GM11168 (cell line): ENCODE measurements around the gene FOXK1.

Experiments
- in situ Hi-C: fragments of 300-500 bp; cut with MboI; formaldehyde crosslinking; loops from one replicate; pipeline ENCODE4 v1.12.0; 2022; ENCODE audit warnings: low sequenced_read_pairs; ENCODE audit not compliant: unreplicated experiment

FOXK1 gene

GRCh38 chr7:4715410-4715776 is 33.3 kb downstream of the FOXK1 start:
- in situ Hi-C loops, result no loop called here

DNA sequence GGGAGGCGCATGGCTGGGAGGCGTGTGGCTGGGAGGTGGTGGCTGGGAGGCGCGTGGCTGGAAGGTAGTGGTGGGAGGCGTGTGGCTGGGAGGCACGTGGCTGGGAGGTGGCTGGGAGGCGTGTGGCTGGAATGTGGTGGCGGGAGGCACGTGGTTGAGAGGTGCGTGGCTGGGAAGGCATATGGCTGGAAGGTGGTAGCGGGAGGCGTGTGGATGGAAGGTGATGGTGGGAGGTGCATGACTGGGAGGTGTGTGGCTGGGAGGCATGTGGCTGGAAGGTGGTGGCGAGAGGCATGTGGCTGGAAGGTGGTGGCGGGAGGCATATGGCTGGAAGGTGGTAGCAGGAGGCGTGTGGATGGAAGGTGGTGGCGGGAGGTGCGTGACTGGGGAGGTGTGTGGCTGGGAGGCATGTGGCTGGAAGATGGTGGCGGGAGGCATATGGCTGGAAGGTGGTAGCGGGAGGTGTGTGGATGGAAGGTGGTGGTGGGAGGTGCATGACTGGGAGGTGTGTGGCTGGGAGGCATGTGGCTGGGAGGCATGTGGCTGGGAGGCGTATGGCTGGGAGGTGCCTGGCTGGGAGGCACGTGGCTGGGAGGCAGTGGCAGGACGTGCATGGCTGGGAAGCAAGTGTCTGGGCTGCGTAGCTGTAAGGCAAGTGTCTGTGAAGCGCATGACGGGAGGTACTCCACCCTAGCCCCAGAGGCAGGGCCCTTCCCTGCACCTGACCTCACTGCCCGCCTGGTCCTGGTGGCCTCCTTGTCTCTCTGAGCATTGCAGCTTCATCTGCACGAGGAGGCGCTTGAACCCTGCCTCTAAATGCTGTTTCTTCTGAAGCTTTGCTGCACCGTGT is 35.1 kb downstream of the FOXK1 start:
- in situ Hi-C loops, result no loop called here

DNA sequence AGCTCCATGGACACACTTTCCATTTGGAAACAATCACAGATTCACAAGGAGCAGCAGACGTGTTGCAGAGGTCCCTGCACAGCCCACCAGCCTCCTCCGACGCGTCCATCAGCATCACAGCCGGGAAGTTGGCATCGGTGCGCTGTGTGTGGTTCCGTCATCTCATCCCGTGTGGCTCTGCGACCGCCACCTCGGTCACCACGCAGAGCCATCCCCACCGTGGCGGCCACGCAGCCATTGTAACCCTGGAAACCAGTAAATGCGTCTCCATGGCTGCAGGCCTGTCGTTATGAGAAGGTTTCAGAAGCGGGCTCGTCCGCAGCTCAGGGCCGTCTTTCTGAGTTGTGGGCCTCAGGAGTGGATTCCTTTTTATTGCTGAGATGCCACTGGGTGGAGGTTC is 36.0 kb downstream of the FOXK1 start:
- in situ Hi-C loops, result no loop called here

DNA sequence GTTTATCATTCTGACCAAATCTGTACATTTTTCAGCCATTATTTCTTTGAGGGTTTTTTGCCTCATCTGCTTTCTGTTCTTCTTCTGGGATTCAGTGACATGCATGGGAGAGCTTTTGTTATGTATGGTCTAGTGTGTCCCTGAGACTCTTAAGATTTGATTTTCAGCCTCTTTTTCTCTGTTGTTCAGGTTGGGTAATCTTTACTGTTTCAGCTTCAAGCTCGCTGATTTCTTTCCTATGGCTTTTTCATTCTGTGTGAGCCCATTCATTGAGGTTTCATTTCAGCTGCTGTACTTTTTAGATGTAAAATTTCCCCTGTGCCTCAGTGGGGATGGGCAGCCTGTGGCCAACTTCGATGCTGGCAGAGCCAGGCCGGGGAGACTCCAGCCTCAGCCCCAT is 38.1 kb downstream of the FOXK1 start:
- in situ Hi-C loops, result no loop called here

DNA sequence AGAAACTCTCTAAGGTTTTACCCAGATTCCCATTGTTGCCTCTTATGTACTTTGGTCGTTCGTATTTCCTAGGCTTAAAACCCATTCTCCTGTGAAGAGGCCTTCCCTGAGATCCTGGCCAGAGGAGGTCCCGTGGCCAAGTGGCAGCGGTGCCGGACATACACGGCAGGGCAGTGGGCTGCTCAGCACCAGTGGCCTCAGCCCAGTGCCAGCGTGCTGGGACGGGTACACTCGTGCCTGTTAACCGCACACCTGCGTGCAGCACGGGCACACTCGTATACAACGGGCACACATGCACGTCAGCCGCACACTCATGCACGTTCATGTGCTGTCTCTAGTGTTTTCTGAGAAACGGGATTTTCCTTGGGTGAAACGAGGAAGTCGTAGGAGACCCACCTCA is 40.2 kb downstream of the FOXK1 start:
- in situ Hi-C loops, result no loop called here

DNA sequence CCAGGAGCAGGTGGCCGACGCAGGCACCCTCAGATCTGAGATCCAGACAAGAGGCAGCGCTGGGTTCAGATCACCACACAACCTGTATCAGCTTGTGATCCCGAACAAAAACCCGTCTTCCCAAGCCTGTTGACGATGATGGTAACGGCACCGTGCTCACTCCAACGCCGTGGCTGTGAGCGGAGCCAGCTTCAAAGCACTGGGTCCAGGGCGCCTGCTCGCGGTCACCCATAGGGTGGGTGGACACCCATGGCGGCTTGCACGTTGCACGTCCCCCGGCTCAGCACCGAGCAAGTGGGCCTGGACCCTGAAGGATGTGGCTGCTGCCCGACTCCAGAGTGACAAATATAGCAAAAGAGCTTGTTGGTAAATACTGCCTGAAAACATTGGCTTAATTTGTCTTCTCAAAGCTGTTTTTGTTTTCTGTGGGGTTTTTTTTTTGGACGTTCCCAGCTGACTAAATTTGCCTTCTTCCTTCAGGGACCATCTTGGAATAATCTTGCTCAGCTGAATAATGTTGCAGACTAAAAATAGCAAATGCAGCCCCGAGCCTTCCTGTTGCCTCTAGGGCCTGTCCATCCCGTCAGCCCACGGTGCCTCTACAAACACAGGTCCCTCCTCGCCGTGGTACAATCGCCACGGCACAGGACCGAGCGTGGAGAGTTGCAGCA is 41.0 kb downstream of the FOXK1 start:
- in situ Hi-C loops, result no loop called here

GRCh38 chr7:4724648-4725013 is 42.5 kb downstream of the FOXK1 start:
- in situ Hi-C loops, result no loop called here

- in situ Hi-C loops, result no loop called here
Measured at GRCh38 chr7:4725014-4725849, 43.1 kb downstream of the FOXK1 start.

- in situ Hi-C loops, result no loop called here
Measured at GRCh38 chr7:4725850-4726450, 43.9 kb downstream of the FOXK1 start.

- in situ Hi-C loops, result no loop called here
Measured at GRCh38 chr7:4726566-4726965, 44.5 kb downstream of the FOXK1 start.

DNA sequence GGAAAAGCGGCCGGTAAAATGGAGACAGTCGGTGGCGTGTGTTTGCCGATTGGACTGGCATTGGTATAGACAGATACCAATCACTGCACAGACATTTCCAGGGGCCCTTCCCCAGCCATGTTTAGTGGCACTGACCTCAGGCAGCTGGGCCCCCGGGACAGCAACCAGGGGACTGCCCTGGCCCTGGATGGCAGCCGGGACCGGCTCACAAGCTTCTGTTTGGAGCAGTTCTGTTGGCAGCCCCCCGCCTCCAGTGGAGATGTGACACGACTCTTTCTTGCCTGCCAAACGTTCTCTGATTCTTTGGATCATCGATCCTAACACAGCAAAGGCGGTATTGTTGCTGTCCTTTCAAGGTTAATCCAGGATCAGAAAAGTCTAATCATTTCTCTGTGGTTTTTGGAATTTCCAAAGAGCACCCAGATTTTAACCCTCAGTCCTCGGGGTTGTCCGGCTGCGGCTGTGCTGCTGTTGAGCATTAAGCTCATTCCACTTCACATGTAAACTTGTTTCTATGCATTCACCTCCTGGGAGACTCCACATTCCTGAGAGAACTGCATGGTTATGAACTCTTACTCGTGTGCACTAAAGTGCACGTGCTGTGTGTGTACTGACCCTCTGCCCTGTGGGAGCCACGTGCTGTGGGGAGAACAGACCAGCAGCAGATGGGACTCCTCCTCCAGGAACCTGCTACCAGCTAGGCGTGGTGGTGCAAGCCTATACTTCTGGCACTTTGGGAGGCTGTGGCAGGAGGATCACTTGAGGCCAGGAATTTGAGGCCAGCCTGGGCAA is 46.0 kb downstream of the FOXK1 start:
- in situ Hi-C loops, result no loop called here

DNA sequence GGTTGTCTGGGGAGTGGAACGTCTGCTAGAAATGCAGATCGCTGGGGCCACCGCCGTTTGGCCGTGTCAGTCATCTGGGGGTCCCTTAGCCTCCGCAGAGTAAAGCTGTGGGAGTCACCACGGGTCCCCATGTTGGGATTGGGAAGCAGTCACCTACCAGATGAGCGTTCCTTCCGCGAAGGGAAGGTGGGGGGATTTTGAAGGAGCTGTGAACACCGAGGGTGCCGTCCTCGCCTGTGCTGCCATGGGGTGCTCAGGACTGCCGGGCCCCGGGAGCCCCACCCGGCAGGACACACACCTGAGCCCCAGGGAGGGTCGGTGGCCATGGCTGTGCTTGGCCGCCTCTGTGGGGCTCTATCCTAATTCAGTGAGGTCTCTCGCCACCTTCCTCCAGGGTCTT is 47.2 kb downstream of the FOXK1 start:
- in situ Hi-C loops, result no loop called here

DNA sequence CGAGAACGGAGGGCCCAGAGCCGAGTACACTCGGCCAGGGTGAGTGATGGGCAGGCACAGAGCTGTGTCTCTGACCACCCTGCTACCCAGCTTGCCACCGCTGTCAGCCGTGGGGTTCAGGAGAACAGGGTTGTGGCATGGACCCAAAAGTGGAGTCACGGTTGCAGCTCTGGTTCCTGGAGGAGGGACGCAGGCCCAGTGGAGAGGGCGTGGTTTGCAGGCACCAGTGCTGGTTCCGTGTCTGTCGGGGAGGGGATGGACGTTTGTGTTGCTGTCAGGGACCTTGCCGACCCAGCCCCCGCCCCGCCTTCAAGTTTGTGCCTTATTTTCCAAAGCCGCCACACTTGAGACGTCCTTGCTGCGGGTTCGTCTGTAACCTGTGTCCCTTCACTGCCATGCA is 48.2 kb downstream of the FOXK1 start:
- in situ Hi-C loops, result no loop called here

DNA sequence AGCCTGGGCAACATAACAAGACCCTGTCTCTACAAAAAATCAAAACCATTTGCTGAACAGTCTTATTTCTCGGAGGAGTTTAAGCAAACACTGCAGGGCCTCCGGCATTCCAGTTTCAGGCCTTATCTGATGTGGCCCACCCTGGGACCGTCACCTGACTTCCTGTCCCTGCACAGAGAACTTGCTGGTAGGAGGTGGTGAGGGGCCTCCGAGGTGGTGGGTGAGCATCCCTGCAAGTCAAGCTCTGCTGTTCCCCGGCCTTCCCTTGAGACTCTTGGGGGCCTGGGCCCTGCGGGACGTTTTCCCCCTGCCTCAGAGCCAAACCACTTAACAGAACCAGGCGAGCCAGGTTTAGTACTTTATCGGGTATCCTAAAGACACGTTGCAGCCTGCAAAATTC is 48.9 kb downstream of the FOXK1 start:
- in situ Hi-C loops, result no loop called here

DNA sequence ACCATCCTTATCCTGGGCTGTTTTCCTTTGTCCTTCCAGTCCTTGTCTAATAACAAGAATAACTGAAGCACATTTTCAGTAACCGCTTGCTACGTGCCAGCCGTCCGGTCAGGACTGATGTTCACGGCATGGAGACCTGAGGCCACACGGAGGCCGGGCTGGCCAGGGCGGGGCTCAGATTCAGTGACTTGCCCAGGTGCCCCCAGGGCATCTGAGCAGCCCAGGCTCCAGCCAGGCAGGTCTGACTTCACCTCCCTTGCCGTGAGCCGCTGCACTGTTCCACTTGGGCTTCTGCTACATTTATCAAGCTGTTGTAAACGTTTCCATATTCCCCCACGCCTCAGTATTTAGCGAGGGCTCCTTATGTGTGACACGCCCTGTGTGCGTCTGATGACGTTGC is 49.7 kb downstream of the FOXK1 start:
- in situ Hi-C loops, result no loop called here

DNA sequence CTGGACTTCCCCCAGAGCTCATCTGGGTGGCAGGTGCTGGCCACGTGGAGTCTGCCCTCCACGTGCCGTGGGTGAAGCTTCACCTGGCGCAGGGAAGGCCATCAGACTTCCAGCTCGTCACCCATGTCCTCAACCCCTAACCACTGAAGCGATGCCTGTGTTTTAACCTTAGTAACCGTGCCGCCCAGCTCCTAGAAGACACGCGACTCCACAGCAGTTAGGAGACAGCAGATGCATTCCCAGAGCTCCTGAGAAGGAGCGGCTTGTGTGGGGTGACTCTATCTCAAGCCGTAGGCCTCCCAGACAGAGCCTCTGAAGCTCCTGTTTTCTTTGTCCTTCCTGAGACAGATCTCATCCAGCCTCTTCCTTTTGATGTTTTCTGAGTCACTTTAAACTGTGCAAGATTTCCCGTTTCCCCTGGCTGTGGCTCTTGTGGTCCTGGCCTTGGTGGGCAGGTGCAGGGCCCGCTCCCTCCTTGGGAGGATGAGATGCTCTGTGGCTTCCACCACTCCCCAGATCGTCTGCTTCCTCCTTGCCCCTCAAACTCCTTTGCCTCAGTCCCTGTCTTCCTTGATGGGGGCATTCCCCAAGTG is 51.9 kb downstream of the FOXK1 start:
- in situ Hi-C loops, result no loop called here

DNA sequence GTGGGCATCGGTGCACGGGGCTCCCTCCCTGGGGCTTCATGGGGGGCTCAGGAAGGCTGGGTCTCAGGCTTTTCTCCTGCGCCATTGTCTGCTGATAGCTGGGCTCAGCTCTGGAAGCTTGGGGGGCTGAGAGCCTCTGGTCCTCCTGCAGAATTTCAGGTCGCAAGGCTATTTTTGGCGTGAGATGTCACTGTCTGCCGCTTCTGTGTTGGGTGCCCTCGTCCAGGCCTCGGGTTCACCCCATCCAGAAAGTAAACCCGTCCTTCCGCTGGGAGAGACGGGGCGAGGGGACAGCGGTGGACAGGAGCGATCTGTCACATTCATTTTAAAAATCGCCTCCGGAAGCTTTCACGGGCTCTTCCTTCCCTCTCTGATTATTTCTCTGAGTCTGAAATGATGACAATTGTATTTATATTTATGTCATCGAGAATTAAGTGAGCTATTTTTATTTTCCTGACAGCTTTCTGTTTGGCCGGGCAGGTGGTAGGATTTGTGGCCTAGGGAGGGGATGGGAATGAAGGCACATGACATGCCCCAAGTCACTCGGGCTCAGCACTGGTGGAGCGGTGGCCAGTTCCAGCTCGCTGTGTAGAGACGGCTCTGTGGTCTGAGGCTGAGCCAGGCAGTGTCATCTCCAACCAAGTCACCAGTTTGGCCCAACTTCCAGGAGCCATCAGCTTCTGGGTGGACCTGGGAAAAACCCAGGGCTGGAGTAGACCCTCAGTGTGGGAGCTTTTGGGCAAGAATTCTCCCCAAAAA is 52.7 kb downstream of the FOXK1 start:
- in situ Hi-C loops, result no loop called here

- in situ Hi-C loops, result no loop called here
Measured at GRCh38 chr7:4737300-4737699, 55.2 kb downstream of the FOXK1 start.
